DMS79 (cell line): ENCODE measurements around the gene PRDM15.
"Not testable (repeated sequence)": the region's sequence is repeated elsewhere in the genome, so short reads cannot be mapped to it uniquely, and the experiment has no call there.

Experiments used
- DNase-seq: peaks from one replicate; lab custom pipeline; 2025; lab: John Stamatoyannopoulos, UW

Gene PRDM15

GRCh38 chr21:41804381-41804780 is 74.8 kb downstream of the PRDM15 start:
- no peak for DNase-seq

GRCh38 chr21:41803316-41803715 is 75.8 kb downstream of the PRDM15 start:
- no peak for DNase-seq

GRCh38 chr21:41802684-41803083 is 76.5 kb downstream of the PRDM15 start:
- DNase-seq: no peak

- DNase-seq: no peak
These were observed 77.0 kb downstream of the PRDM15 start for GRCh38 chr21:41802198-41802584.

GRCh38 chr21:41801321-41802197 is 77.6 kb downstream of the PRDM15 start:
- no peak for DNase-seq

- no peak for DNase-seq
These were observed 78.5 kb downstream of the PRDM15 start for GRCh38 chr21:41800425-41801320.

- DNase-seq: no peak
These were observed 79.4 kb downstream of the PRDM15 start for GRCh38 chr21:41799763-41800162.

GRCh38 chr21:41798326-41798725 is 80.8 kb downstream of the PRDM15 start:
- DNase-seq: no peak

GRCh38 chr21:41796476-41797080 is 82.6 kb downstream of the PRDM15 start:
- no peak for DNase-seq

- DNase-seq: no peak
These were observed 83.4 kb downstream of the PRDM15 start for GRCh38 chr21:41795726-41796125.

- no peak for DNase-seq
These were observed 84.5 kb downstream of the PRDM15 start for GRCh38 chr21:41794600-41794999.

- no peak for DNase-seq
These were observed 86.4 kb downstream of the PRDM15 start for GRCh38 chr21:41792711-41793110.

GRCh38 chr21:41786509-41786987 is 92.6 kb downstream of the PRDM15 start:
- peak; percentile 87 for DNase-seq

- not testable (repeated sequence) for DNase-seq
These were observed 93.9 kb downstream of the PRDM15 start for GRCh38 chr21:41785262-41785661.

- DNase-seq: no peak
These were observed 94.6 kb downstream of the PRDM15 start for GRCh38 chr21:41784456-41785102.

GRCh38 chr21:41783476-41784180 is 95.5 kb downstream of the PRDM15 start:
- DNase-seq: peak; percentile 85

- no peak for DNase-seq
These were observed 98.1 kb downstream of the PRDM15 start for GRCh38 chr21:41781050-41781410.

- DNase-seq: no peak
These were observed 98.7 kb downstream of the PRDM15 start for GRCh38 chr21:41780337-41781049.

GRCh38 chr21:41779659-41780058 is 99.5 kb downstream of the PRDM15 start:
- peak; percentile 85 for DNase-seq

GRCh38 chr21:41778930-41779600 is 100.1 kb downstream of the PRDM15 start:
- peak; percentile 86 for DNase-seq
